Measurements from ENCODE around the gene RNF157. TPM values are rescaled to one million over a fixed set of nuclear protein-coding genes. Genes with fewer than 3 reads are reported as not detected.

RNF157 gene
- total RNA-seq, 2 donors from 2014 or later: 9.6 to 11.2 TPM

- H3K36me3 Mint-ChIP-seq (ENCODE audit: low read depth): peaks cover 3% of the 10 kb centered on the region
These were observed 81.1 kb downstream of the RNF157 start for GRCh38 chr17:76159157-76159556.

GRCh38 chr17:76157759-76158158, 82.5 kb downstream of the RNF157 start:
- Histone ChIP-seq H3K9ac (ENCODE audit: extremely low read depth, low read length, poor library complexity, severe bottlenecking) (no peak overlapping the region), H3K4me3 (ENCODE audit: low read length) (no peak overlapping the region), H3K27me3 (ENCODE audit: control insufficient read depth, insufficient read depth, low read length, poor library complexity, severe bottlenecking) (no peaks in the 10 kb centered on the region), H3K9me3 (ENCODE audit: control insufficient read depth, low read length) (no peaks in the 10 kb centered on the region), H3K36me3 (ENCODE audit: control insufficient read depth, insufficient read depth, low read length) (no peaks in the 10 kb centered on the region), H3K4me1 (ENCODE audit: control insufficient read depth, insufficient read depth, low read length) (peaks cover 9% of the 10 kb centered on the region), H3K27ac (ENCODE audit: low read depth, low read length) (no peak overlapping the region)
- H3K27ac Mint-ChIP-seq: no peak overlapping the region
- H3K36me3 Mint-ChIP-seq (ENCODE audit: low read depth): peaks cover 3% of the 10 kb centered on the region
- no peaks in the 10 kb centered on the region for H3K9me3 Mint-ChIP-seq
- TF ChIP-seq CTCF (conservative IDR thresholded peaks at IDR 0.05): no peak
- no peak for DNase-seq
- H3K4me1 Mint-ChIP-seq: peaks cover 26% of the 10 kb centered on the region
- no peaks in the 10 kb centered on the region for H3K27me3 Mint-ChIP-seq (ENCODE audit: insufficient read depth)
- WGBS, 2 experiments (ENCODE audit: insufficient coverage in 1 of 2, insufficient read length in 1 of 2): 88 to 96% methylated on average over 4 to 5 of the region's 5 CpGs
- no peak overlapping the region for H3K4me3 Mint-ChIP-seq

More at GRCh38 chr17:76159157-76159556, 81.1 kb downstream of the RNF157 start:
- no peaks in the 10 kb centered on the region for H3K27me3 Mint-ChIP-seq (ENCODE audit: insufficient read depth)
- WGBS, 2 experiments (ENCODE audit: insufficient coverage in 1 of 2, insufficient read length in 1 of 2): 89 to 92% methylated on average over 9 of the region's 9 CpGs
- Histone ChIP-seq H3K27ac (ENCODE audit: low read depth, low read length) (no peak overlapping the region), H3K4me1 (ENCODE audit: control insufficient read depth, insufficient read depth, low read length) (peaks cover 9% of the 10 kb centered on the region), H3K9ac (ENCODE audit: extremely low read depth, low read length, poor library complexity, severe bottlenecking) (no peak overlapping the region), H3K9me3 (ENCODE audit: control insufficient read depth, low read length) (no peaks in the 10 kb centered on the region), H3K4me3 (ENCODE audit: low read length) (no peak overlapping the region), H3K27me3 (ENCODE audit: control insufficient read depth, insufficient read depth, low read length, poor library complexity, severe bottlenecking) (no peaks in the 10 kb centered on the region), H3K36me3 (ENCODE audit: control insufficient read depth, insufficient read depth, low read length) (no peaks in the 10 kb centered on the region)
- no peak overlapping the region for H3K27ac Mint-ChIP-seq
- DNase-seq: no peak
- no peak overlapping the region for H3K4me3 Mint-ChIP-seq
- peaks cover 18% of the 10 kb centered on the region for H3K4me1 Mint-ChIP-seq
- TF ChIP-seq CTCF (conservative IDR thresholded peaks at IDR 0.05): no peak
- no peaks in the 10 kb centered on the region for H3K9me3 Mint-ChIP-seq

GRCh38 chr17:76156662-76156991, 83.7 kb downstream of the RNF157 start:
- Histone ChIP-seq H3K9me3 (ENCODE audit: control insufficient read depth, low read length) (no peaks in the 10 kb centered on the region), H3K4me3 (ENCODE audit: low read length) (no peak overlapping the region), H3K4me1 (ENCODE audit: control insufficient read depth, insufficient read depth, low read length) (peaks cover 7% of the 10 kb centered on the region), H3K9ac (ENCODE audit: extremely low read depth, low read length, poor library complexity, severe bottlenecking) (no peak overlapping the region), H3K27ac (ENCODE audit: low read depth, low read length) (no peak overlapping the region), H3K27me3 (ENCODE audit: control insufficient read depth, insufficient read depth, low read length, poor library complexity, severe bottlenecking) (no peaks in the 10 kb centered on the region), H3K36me3 (ENCODE audit: control insufficient read depth, insufficient read depth, low read length) (no peaks in the 10 kb centered on the region)
- Mint-ChIP-seq H3K4me1 (peaks cover 23% of the 10 kb centered on the region), H3K4me3 (no peak overlapping the region), H3K9me3 (no peaks in the 10 kb centered on the region), H3K27me3 (ENCODE audit: insufficient read depth) (no peaks in the 10 kb centered on the region), H3K36me3 (ENCODE audit: low read depth) (peaks cover 3% of the 10 kb centered on the region), H3K27ac (no peak overlapping the region)
- DNase-seq: no peak
- WGBS, 2 experiments (ENCODE audit: insufficient coverage in 1 of 2, insufficient read length in 1 of 2): 77 to 86% methylated on average over 7 to 8 of the region's 8 CpGs
- no peak for TF ChIP-seq CTCF (conservative IDR thresholded peaks at IDR 0.05)

Measured in endodermal cell (in vitro differentiated cells).